GM19025 (cell line): Measurements from ENCODE around the gene MTG2.

ENCODE experiments used
- ATAC-seq: cut with Tn5 transposase; IDR thresholded peaks from one replicate; pipeline ENCODE4 v1.9.1; 2021; ENCODE audit warnings: mild to moderate bottlenecking, low read depth, moderate library complexity; ENCODE audit not compliant: unreplicated experiment

MTG2 gene

GRCh38 chr20:62228982-62229545 lies 46.2 kb downstream of the MTG2 start:
- ATAC-seq = no peak

DNA sequence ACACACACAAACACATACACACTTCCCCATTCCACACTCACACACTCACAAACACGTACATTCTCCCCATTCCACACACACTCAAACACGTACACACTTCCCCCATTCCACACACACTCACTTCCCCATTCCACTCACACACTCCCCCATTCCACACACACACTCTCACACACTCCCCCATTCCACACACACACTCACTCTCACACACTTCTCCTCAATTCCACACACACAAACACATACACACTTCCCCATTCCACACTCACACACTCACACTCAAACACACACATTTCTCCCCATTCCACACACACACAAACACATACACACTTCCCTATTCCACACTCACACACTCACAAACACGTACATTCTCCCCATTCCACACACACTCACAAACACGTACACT lies 46.8 kb downstream of the MTG2 start:
- no peak for ATAC-seq

DNA sequence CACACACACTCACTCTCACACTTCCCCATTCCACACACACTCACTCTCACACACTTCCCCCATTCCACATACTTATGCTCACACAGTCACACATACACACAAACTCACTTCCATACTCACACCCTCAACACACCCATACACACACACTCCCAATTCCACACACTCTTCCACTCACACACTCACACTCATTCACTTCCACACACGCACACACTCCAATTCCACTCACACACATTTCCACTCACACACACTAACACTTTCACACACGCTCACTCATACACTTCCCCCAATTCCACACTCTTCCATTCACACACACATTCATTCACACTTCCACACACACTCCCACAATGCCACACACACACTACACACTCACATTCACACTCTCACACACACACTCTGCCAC lies 47.4 kb downstream of the MTG2 start:
- no peak for ATAC-seq

GRCh38 chr20:62230696-62231095 lies 47.9 kb downstream of the MTG2 start:
- ATAC-seq = no peak

DNA sequence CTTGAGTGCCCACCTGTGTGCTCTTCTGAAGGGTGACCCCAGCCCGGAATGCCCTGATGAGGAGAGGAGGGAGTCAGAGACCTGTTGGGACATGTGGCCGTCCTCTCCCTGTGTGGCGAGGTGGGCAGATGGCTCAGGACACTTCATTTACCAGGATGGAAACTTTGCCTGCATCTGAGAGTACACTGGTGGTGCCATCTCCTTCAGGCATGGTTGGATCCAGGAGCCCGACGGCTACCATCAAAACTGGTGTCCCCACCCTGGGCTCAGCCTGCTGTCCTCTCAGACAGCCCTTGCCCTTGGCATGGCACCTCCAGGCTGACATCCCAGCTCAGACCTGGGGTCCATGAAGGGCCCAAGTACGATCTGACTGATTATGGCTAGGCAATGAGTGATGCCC lies 48.5 kb downstream of the MTG2 start:
- no peak for ATAC-seq

DNA sequence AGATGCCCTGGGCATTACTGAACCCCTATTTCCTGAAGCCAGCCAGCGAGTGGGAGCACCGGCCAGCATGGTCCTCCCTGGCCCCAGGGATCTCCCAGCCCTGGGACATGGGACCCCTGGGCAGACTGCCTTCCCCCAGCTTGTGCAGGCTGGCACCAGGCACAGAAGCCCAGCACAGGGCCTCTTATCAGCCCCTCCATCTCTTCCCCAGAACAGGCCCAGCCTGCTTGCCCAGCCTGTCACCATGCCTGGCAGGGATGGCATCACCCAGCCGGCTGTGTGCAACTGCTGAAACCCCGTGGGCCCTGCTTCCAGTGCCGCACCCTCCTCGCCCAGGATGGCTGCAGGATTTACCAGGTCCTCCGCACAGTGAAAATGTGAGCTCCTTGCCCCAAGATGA lies 49.4 kb downstream of the MTG2 start:
- no peak for ATAC-seq

DNA sequence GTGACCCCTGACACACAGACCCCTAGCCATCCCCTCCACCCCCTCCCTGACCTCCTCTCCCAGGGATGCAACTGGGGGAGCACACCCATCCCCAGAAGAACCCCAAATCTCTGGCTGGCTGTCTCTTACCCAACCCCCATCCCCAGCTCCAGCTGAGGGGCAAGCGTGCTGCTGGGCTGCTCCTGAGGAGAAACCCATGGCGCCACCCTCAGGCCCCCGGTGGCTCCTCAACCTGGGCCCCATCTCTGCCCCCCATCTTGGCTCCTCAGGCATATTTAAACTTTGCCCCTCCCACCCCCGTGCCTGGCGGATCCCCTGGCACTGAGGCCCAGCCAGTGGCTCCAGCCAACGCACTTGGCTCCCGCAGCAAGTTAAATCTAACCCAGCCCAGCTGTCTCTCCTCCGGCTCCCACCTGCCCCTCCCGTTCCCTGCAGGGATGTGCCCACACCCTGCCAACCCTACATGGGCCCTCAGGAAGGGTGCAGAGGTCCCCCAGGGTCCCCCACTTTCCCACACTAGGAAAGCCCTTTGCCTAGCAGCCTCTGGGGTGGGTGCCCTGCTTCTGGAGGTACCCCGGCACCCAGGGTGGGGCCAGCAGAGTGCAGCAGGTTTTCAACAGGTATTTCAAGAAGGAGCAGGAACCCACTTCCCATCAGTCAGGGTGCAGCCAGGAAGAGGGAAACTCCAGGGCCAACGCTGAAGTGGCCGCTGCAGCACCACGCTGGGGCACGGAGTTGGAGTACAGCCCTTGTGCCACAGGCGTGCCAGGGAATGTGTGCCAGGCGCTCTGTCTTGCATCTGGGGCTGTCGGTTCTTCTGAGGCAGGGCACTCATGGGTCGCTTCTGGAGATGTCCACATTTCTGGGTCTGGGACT lies 50.2 kb downstream of the MTG2 start:
- no peak for ATAC-seq

DNA sequence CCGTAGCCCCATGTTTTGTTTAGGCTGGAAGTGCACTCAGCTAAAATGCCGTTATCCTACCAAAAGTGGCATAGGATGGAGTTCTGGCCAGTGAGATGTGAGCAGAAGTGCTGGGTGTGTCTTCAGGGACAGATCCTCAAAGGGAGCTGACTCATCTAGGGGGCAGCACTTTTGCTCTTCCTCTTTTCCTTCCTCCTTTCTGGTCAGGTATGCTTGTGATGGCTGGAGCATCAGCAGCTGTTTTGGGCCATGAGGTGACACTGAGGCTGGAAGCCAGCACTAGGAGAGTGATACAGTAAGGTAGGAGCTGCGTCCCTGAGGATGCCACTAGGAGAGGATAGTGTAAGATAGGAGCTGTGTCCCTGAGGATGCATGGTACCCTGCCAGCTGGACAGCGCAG lies 50.9 kb downstream of the MTG2 start:
- no peak for ATAC-seq

DNA sequence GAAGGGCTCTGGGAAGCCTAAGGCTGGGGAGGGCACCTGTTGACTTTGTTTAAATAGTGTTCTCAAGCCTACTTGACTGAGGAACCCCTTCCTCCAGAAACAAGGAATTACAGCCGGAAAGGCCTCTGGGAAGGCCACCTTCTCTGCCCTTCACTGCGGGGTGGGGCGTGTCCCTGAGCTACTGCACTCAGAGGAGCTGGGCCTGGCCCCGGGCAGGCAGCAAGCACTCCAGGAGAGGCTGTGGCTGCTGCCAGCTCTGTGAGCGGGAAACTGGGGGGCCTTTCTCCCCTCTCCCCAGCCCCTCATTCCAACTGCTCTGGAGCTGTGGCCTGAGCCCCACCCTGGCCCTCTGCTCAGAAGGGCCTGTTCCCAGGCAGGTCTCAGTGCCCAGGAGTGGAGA lies 51.5 kb downstream of the MTG2 start:
- no peak for ATAC-seq

- ATAC-seq = no peak
These were observed 52.4 kb downstream of the MTG2 start for GRCh38 chr20:62235001-62235776.

- no peak for ATAC-seq
These were observed 52.9 kb downstream of the MTG2 start for GRCh38 chr20:62235777-62236157.

DNA sequence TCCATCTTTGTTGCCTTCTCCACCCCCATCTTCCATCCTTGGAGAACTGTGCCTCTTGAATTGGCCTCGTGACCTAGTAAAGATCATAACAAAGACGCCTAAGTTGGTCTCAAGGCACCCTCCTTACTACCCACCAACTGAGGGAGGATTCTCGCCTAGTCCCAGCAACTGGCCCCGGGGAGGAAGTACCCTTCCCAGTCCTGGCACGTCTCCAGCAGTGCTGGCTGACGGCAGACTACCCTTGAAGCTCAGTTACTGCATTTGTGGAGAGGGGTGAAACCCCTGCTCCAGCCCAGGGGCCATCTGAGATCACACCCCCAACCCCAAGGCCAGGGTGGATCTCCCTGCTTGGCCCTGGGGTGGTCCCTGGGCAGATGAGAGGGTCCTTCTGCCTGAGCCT lies 53.4 kb downstream of the MTG2 start:
- ATAC-seq = no peak

DNA sequence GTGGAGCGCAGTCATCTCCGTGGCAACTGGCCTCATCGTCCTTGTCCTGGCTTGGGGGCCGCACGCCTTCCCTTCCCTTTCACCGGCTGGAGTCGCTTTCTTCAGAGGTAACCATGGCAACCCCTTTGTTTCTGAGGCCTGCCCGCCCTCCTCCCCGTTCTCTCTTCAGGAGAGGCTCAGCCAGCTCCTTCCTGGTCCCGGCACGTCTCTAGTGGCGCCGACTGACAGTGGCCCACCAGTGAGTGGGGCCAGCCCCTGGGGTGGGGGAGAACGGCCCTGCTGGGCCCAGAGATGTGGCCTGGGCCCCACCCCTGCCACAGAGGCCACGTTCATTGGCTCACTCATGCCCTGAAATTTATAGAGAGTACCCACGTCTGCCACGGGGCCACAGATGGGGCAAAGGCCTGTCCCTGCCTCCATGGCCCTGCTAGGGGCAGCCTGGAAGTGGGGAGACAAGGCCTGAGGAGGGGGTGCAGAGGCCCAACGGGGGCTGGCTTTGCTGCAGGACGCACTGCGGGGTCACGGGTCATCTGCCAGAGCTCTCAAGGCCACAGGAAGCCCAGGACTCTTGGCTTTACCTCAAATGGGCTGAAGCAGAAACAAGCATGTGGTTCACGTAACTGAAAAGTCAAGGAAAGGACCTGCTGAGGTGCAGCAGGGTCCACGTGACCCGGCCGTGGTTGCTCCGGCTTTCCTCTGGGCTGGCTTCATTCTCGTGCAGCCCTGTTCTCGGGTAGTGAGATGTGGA lies 54.1 kb downstream of the MTG2 start:
- ATAC-seq = no peak

- ATAC-seq = no peak
These were observed 54.6 kb downstream of the MTG2 start for GRCh38 chr20:62237514-62237800.

DNA sequence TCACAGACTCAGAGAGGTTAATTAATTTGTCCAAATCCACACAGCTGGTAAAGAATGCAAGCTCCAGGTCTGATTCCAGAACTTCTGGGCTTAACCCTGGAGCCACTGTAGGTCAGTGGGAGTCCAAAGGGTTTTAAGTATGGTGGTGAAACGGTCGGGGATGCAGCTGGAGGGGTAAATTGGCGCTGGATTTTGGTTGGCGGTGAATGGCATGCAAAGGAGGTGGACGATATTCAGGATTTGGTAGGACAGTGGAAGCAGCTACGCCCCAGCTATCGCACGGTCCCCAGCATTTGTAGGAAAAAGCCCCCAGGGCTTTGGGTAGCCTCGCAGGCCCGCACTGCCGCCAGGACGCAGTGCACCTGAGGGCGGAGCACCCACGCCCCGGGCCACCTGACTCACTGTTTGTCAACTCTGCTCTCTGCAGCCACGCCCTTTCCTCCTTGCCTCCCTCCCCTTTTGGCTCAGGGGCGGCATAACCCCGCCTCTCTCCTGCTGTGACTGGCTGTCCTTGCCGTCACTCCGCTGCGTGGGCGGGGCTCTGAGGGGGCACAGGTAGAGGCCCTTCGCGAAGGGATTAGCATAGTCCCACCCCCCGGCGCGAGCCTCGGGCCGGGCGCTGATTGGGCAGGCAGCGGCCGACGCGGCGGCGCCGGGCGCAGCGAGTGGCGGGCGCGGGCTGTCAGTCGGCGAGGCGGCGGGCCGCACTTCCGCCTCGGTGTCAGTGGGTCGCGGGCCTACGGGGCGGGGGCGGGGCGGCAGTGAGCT lies 55.2 kb downstream of the MTG2 start, which contains the start of gene OSBPL2:
TSS of gene OSBPL2 (plus strand) at position 721 of the 768 bp plus-strand sequence. CDS start 17,664 bp downstream, outside the sequence.
- peak; percentile 98 for ATAC-seq

DNA sequence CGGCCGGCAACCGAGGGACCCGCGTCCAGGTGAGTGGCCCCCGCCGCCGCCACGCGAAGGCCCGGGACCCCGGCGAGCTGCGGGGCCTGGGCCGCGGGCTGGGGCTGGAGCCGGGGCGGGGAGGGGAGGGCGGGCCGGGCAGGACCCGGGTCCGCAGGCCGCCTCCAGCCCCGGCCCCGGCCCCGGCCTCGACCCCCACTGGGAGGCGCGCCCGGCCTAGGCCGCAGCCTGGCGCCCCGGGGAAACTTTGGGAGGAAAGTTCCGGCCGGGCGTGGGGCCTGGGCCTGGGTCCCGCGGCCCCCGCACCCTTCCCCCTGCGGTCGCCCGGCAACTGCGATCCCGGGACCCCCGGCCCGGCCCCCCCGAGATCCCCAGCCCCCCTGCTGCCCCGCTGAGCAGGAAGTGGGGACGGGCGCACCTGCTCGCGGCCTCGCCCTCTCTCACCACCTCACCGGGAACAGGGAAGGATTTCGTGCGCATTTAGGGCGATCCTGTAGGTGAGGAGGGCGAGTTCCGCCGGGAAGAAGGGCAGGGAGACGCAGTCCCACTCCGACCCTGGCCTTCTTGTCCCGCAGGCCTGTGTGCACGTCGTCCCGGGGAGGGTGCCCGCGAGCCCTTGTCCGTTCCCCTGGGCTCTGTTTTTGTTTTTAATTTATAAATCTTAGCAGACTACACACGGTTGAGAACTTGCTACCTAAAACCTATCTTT lies 55.9 kb downstream of the MTG2 start:
- no peak for ATAC-seq

- ATAC-seq = no peak
These were observed 56.6 kb downstream of the MTG2 start for GRCh38 chr20:62239278-62239879.

DNA sequence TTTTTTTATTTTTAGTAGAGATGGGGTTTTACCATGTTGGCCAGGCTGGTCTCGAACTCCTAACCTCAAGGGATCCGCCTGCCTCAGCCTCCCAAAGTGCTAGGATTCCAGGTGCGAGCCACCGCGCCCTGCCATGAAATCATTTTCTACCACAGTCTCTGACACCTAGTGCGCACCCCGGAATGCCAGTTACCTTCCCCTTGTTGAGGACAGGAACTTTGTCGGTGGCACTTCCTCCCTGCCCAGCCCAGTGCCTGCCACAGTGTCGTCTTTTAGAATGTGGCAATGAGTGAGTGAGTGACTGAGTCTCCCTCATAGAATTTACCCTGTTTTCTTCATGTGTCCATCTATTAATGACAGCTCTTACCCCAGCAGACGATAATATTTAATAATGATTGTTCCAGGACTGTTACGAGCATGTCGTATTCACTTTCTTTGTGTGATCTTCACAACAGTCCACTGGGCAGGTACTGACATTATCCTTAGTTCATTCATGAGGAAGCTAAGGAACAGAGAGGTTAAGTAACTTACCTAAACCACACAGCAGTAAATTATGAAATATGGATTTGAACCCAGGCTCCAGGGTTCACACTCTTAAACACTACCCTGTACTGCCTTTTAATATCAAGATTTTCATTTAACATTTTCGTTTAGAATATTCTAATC lies 57.3 kb downstream of the MTG2 start:
- no peak for ATAC-seq

- no peak for ATAC-seq
These were observed 58.7 kb downstream of the MTG2 start for GRCh38 chr20:62241506-62241905.
